ENCODE measurements around the gene CCL15. TPM values are rescaled to one million over a fixed set of nuclear protein-coding genes. Genes with fewer than 3 reads are reported as not detected.
A peak's percentile ranks its signal among the peaks of the same experiment; 100 is the strongest.

Gene CCL15
- total RNA-seq: 10 to 100 TPM; 11.0 to 19.2 (median 16.2) TPM
- long read RNA-seq, transcript CCL15-204 (4 exons, 1,073 nt): major isoform, 15 of 15 reads
- long read RNA-seq, partial matches to known transcripts: 0 of 15 reads
- long read RNA-seq, other reads (novel, unspliced or antisense): 0 of 15 reads

DNA sequence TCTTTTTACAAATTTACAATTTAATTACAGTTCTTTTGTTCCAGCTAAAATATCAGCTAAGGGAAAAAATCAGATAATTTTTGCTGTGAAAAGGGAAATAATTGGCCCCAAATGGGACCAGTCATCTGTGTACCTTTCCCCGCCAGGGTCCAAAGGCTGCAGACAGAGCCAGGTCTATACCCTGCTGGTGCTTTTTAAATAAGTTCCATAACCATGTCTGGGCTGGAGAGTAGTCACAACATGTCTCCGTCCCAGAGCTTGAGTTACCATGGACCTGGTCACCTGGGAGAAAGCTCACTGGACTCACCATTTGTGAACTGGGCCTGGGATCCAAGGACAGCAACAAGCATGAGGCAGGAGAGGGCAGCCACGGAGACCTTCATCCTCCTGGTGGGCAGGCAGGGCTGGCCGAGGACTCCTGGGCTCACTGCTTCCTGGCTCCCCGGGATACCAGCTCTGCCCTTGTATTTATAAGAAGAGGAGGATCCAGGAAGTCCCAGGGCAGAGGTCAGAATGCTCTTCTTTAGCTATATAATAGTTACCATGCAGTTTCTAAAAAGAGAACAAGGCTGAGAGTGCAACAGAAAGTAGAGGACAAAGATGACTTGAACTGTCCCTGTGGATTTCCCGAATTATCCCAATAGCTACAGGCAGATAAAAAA, at the start of gene CCL15:
TSS of gene CCL15 (minus strand) at position 444 of the 662 bp plus-strand sequence. CDS start at position 383, 61 bp downstream.
- DNase-seq (peak in 1 of 3 donors; percentile 68), ATAC-seq (peak; percentile 67 to 76 (median 72))
- peak within 1 kb of the TSS; percentile 72 to 74 (median 74) for H3K27ac ChIP-seq

GRCh38 chr17:36049643-36050042, 48.3 kb upstream of the CCL15 start:
- 100% methylated on average over 2 of the region's 2 CpGs for WGBS (ENCODE audit: insufficient coverage, low coverage, low lambda C conversion rate, missing lambda C conversion rate)
- Histone ChIP-seq H3K27ac (no peak overlapping the region), H3K27me3 (no peaks in the 10 kb centered on the region), H3K4me1 (no peaks in the 10 kb centered on the region), H3K9me3 (no peaks in the 10 kb centered on the region), H3K4me3 (no peak overlapping the region), H3K36me3 (no peaks in the 10 kb centered on the region)
- intact Hi-C loops (cut with DNase I): no loop called here
- ATAC-seq: no peak
- TF ChIP-seq, protein P1, sequence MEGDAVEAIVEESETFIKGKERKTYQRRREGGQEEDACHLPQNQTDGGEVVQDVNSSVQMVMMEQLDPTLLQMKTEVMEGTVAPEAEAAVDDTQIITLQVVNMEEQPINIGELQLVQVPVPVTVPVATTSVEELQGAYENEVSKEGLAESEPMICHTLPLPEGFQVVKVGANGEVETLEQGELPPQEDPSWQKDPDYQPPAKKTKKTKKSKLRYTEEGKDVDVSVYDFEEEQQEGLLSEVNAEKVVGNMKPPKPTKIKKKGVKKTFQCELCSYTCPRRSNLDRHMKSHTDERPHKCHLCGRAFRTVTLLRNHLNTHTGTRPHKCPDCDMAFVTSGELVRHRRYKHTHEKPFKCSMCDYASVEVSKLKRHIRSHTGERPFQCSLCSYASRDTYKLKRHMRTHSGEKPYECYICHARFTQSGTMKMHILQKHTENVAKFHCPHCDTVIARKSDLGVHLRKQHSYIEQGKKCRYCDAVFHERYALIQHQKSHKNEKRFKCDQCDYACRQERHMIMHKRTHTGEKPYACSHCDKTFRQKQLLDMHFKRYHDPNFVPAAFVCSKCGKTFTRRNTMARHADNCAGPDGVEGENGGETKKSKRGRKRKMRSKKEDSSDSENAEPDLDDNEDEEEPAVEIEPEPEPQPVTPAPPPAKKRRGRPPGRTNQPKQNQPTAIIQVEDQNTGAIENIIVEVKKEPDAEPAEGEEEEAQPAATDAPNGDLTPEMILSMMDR (IDR thresholded peaks at IDR 0.05): no peak
- no peak for TF ChIP-seq POLR2A (IDR thresholded peaks at IDR 0.05)
- DNase-seq: no peak

More for the DNA sequence above, at the start of gene CCL15:
- Histone ChIP-seq H3K36me3 (peaks cover 0 to 16% (median 1%) of the 10 kb centered on the region in 4 donors), H3K27me3 (no peaks in the 10 kb centered on the region), H3K4me3 (peak within 1 kb of the TSS; percentile 30 to 55 (median 53)), H3K9me3 (no peaks in the 10 kb centered on the region), H3K4me1 (peaks cover 0 to 43% (median 14%) of the 10 kb centered on the region in 4 donors)
- peak; percentile 61 for TF ChIP-seq POLR2A (IDR thresholded peaks at IDR 0.05)
- TF ChIP-seq, protein P1 (IDR thresholded peaks at IDR 0.05): no peak
- WGBS (ENCODE audit: insufficient coverage, low coverage, low lambda C conversion rate, missing lambda C conversion rate): 18% methylated on average over 5 of the region's 6 CpGs
- intact Hi-C loops (cut with DNase I): no loop called here

DNA sequence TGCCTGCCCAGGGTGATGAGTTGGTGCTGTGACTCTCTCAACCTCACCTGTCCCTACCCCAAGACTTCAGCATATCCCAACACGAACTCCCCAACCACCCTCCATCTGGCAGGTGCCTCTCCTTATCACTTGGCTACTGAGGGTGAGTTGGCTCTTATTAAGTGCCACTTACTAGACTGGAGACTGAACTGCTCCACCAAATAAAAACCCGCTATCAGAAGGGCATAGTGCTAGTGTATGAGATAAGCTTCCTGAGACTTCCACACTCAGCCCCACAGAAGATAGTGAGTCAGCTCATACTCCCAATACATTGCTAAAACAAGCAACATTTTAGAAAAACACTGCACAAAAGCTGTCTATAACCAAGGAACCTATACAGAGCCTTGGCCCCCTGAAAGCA, 46.7 kb upstream of the CCL15 start:
- Histone ChIP-seq H3K4me3 (no peak overlapping the region), H3K36me3 (no peaks in the 10 kb centered on the region), H3K27ac (no peak overlapping the region), H3K9me3 (no peaks in the 10 kb centered on the region), H3K27me3 (no peaks in the 10 kb centered on the region), H3K4me1 (no peaks in the 10 kb centered on the region)
- DNase-seq: no peak
- no peak for ATAC-seq
- 89% methylated on average over 1 of the region's 2 CpGs for WGBS (ENCODE audit: insufficient coverage, low coverage, low lambda C conversion rate, missing lambda C conversion rate)
- intact Hi-C loops (cut with DNase I): no loop called here
- TF ChIP-seq, protein P1 (IDR thresholded peaks at IDR 0.05): no peak
- no peak for TF ChIP-seq POLR2A (IDR thresholded peaks at IDR 0.05)

- Histone ChIP-seq H3K9me3 (no peaks in the 10 kb centered on the region), H3K36me3 (no peaks in the 10 kb centered on the region), H3K27me3 (no peaks in the 10 kb centered on the region), H3K4me1 (peaks cover 0 to 6% (median 0%) of the 10 kb centered on the region in 4 donors), H3K4me3 (no peak overlapping the region), H3K27ac (no peak overlapping the region)
- DNase-seq (no peak), ATAC-seq (peak in 1 of 4 donors; percentile 38)
- intact Hi-C loops (cut with DNase I): no loop called here
- TF ChIP-seq, protein P1 (IDR thresholded peaks at IDR 0.05): no peak
- WGBS (ENCODE audit: insufficient coverage, low coverage, low lambda C conversion rate, missing lambda C conversion rate): 81% methylated on average over 4 of the region's 4 CpGs
Observed at GRCh38 chr17:36036235-36036634, 34.9 kb upstream of the CCL15 start.
